ENCODE results near the gene LPP.

DNA sequence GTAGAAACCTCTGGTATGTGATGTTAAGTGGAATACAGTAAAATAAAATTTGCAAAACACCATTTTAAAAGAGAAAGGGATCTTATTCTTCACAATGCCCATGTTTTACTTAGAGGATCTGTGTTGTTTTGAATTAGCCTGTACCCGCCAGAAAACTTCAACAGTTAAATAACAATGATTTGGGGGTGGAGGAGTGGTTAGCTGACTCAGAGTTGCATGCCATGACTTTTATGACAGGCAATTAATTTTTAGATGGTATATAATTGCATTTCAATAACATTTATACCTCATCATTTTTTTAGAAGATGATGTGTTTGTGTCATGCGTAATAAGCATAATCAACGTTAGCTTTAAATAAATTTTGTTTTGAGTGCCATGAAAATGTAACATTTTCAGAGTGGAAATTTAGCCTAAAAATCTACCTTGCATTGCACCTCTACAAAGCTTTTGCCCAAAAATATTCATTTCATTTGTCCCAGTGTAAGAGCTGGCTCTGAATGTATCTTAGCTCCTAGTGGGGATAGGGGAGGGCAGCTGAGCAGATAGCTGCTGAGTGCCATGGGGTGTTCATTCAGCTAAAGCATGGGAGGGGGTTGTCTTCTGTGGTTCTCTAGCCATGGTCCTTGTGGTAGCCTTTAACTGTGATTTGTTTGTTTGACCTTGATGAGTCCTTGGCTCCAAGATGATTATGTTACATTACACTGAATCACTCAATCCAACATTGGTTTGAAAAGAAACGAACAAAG lies 379.8 kb downstream of the LPP start:
- TF ChIP-seq ERF (CRISPR knock-in tag; IDR thresholded peaks at IDR 0.05) (no peak), GABPB1 (CRISPR knock-in tag; IDR thresholded peaks at IDR 0.05) (no peak), NCOA2 (CRISPR knock-in tag; IDR thresholded peaks at IDR 0.05) (no peak), NFKBIZ (CRISPR knock-in tag; IDR thresholded peaks at IDR 0.05) (no peak), ZNF17 (CRISPR knock-in tag; IDR thresholded peaks at IDR 0.05) (no peak), SIN3B (IDR thresholded peaks at IDR 0.05; ENCODE audit: low read length) (no peak), AFF4 (CRISPR knock-in tag; IDR thresholded peaks at IDR 0.05) (no peak), PRDM10 (CRISPR knock-in tag; IDR thresholded peaks at IDR 0.05; ENCODE audit: low read depth) (no peak), ZNF136 (CRISPR knock-in tag; IDR thresholded peaks at IDR 0.05; ENCODE audit: low read depth) (no peak), EZH2 (conservative IDR thresholded peaks at IDR 0.05; ENCODE audit: low read depth, low read length) (no peak), REL (CRISPR knock-in tag; conservative IDR thresholded peaks at IDR 0.05) (no peak)
- TF ChIP-seq, protein P1, sequence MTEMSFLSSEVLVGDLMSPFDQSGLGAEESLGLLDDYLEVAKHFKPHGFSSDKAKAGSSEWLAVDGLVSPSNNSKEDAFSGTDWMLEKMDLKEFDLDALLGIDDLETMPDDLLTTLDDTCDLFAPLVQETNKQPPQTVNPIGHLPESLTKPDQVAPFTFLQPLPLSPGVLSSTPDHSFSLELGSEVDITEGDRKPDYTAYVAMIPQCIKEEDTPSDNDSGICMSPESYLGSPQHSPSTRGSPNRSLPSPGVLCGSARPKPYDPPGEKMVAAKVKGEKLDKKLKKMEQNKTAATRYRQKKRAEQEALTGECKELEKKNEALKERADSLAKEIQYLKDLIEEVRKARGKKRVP (CRISPR knock-in tag; IDR thresholded peaks at IDR 0.05) = no peak
- TF ChIP-seq, protein P2, sequence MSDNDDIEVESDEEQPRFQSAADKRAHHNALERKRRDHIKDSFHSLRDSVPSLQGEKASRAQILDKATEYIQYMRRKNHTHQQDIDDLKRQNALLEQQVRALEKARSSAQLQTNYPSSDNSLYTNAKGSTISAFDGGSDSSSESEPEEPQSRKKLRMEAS (IDR thresholded peaks at IDR 0.05) = no peak
